ENCODE data around the gene FHL1.
"Not testable (repeated sequence)": the region's sequence is repeated elsewhere in the genome, so short reads cannot be mapped to it uniquely, and the experiment has no call there.

Gene FHL1

GRCh38 chrX:136210243-136210642, 62.9 kb downstream of the FHL1 start:
- DNase-seq (ENCODE audit: low spot score): peak; percentile 71

GRCh38 chrX:136210806-136211205, 63.5 kb downstream of the FHL1 start:
- no peak for DNase-seq (ENCODE audit: low spot score)

- DNase-seq (ENCODE audit: low spot score): no peak
Observed at GRCh38 chrX:136211766-136212556, 64.6 kb downstream of the FHL1 start.

DNA sequence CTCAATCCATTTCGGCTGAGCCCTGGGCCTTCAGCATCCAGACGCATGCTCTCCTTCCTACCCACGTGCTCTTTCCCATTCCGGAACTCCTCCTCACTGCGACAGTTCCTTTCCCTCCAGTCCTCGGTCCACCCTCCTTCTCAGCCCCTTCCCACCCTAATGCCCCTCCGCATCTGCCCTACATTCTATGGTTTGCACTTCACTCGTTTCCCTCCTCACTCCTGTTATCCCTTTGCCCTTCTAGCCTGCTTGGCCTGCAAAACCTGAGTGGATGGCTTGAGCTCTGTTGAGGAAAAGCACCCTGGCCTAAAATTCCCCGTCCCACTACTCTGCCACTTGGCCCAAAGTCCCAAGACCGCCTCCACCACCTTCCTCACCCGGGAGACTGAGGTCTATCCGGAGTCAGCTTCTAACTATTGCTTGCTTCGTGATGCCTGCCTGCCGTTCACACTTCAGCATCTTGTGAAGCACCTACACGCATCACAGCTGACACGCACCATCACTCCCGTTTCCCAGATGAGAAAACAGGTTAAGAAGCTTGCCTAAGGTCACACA, 65.3 kb downstream of the FHL1 start:
- no peak for DNase-seq (ENCODE audit: low spot score)

GRCh38 chrX:136214551-136214950, 67.2 kb downstream of the FHL1 start:
- peak; percentile 95 for DNase-seq (ENCODE audit: low spot score)

DNA sequence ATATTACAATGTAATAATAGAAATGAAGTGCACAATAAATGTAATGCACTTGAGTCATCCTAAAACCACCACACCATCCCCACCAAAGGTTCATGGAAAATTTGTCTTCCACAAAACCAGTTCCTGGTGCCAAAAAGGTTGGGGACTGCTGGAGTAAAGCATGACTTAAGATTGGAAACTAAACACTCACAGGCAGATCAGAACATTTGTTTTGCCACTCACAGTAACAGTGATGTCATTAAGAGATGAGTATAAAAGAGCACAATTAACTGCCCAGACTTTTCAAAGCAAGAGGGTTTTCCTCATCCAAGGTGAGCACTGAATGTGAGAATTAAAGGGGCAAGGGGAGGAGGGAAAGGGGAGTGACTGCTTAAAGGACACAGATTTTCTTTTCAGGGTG, 68.2 kb downstream of the FHL1 start:
- peak; percentile 36 for DNase-seq (ENCODE audit: low spot score)

DNA sequence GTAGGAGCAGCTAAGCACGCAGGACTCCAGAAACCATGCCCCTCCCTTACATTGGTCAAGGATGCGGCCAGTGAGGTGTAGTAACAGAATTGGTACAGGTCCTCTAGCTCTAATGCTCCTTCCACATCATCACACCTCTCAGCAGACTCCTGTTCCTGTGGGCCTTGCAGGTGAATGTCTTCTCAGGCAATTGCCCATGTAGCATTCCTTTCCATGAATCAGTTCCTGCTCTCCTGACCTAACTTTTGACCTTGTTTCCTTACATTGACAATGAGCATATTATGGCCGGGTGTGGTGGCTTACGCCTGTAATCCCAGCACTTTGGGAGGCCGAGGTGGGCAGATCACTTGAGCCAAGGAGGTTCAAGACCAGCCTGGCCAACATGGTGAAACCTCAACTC, 72.6 kb downstream of the FHL1 start:
- peak; percentile 43 for DNase-seq (ENCODE audit: low spot score)

- no peak for DNase-seq (ENCODE audit: low spot score)
Observed at GRCh38 chrX:136220540-136220939, 73.2 kb downstream of the FHL1 start.

- no peak for DNase-seq (ENCODE audit: low spot score)
Observed at GRCh38 chrX:136220951-136221350, 73.6 kb downstream of the FHL1 start.

- DNase-seq (ENCODE audit: low spot score): peak; percentile 16
Observed at GRCh38 chrX:136221851-136222513, 74.6 kb downstream of the FHL1 start.

DNA sequence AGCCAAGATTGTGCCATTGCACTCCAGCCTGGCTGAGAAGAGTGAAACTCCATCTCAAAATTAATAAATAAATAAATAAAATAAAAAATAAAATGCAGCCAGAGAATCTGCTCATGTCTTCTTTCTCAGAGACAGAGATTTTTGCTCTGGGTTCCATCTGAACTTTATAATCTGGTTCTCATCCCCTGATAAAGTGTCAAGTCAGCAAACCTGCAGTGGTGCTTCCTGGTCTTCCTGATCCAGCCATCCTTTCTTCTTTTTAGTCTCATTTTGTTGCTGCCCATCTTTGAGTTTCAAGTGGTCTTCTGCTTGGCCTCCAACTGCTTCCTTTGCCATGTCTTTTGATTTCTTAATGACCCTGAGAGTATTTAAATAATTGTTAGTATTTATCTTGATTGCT, 79.7 kb downstream of the FHL1 start:
- no peak for DNase-seq (ENCODE audit: low spot score)

GRCh38 chrX:136227948-136228838, 80.9 kb downstream of the FHL1 start:
- DNase-seq (ENCODE audit: low spot score): peak; percentile 36

DNA sequence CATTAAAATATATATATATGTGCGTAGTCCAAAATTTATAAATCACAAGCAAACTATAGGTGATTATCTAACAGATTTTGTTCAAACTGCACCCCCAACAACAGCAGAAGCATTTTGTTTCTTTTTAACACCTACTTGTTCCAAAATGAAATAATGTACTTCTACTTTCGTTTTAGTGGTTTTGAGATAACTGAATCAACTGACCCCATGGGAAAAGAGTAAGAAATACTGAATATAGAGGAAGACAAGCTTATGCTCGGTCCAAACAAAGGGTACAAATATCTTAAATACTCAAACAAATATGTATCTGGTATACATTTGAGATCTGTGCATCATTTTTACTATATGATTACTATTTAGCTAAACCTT, 81.5 kb downstream of the FHL1 start:
- DNase-seq (ENCODE audit: low spot score): no peak

DNA sequence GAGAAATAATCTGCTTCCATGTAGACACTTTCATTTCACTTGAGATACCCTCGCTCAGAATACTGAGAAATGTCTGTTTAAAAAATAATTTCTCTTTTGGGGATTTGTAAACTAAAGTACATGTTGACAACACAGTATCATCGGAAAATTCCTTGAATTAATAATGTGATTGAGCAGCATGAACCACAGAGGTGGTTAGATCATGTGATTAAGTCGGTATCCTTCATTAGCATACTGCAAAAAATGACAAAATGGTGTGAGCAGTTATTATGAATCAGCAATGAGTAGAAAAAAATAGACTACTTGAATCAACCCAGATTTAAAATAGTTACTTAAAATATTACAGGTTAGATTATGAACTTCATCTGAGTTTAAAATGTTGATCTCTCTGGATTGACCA, 89.7 kb downstream of the FHL1 start:
- DNase-seq (ENCODE audit: low spot score): no peak

DNA sequence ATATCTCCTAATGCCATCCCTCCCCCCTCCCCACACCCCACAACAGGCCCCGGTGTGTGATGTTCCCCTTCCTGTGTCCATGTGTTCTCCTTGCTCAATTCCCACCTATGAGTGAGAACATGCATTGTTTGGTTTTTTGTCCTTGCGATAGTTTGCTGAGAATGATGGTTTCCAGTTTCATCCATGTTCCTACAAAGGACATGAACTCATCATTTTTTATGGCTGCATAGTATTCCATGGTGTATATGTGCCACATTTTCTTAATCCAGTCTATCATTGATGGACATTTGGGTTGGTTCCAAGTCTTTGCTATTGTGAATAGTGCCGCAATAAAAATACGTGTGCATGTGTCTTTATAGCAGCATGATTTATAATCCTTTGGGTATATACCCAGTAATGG, 90.5 kb downstream of the FHL1 start:
- DNase-seq (ENCODE audit: low spot score): not testable (repeated sequence)

DNA sequence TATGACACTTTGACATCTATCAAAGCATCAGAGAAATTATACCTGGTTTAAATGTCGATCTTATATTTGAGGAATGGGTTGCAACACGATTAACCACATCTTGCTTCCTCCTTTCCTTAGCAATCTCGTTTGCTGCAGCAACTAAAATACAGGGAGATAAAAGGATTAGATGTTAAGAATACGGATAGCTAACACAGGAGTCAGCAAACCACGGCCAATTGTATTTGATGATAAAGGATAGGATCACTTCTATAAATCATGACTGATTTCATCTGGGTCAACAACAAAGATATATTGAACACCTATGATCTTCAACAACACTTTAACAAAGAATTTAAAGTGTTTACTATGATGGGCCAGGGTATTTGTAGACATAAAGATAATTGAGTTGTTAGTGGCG, 98.9 kb downstream of the FHL1 start:
- no peak for DNase-seq (ENCODE audit: low spot score)

DNA sequence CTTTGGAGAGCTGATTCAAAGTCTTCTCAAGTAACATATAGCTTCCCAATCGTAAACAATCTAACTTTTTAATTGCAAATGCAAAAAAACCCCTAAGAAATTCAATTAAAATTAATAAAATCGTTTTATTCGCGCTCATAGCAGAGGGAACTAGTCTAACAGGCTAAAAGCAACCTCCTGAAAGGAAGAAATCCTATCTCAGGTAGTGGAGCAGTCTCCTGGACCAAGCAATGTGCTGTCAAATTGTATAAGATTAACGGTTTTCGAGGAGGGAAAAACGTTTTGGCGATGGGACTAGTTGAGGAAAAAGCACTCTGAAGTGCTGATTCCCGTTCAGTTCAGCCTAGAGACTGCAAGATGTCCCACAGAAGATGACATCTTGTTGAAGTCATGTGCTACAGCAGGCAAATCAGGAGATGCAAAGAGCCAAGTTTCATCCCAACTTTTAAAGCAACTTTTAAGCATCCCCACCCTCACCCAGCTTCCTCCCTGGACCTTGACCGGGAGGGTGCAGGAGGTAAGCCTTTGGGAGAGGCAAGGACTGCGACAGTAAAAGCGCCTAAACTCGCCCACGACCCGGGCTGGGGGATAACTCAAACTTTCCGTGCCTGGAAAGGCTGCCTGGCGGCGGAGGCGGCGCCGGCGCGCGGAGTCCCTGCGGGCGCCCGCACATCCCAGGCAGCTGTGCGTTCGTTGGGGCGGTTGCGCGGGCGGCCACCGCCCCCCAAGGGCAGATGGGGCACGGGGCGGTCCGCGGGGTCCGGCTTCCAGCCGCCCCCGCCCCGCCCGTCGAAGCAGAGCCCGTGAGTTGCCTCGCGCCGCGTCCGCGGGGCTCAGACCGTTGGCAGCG, 103.1 kb downstream of the FHL1 start:
- peak; percentile 6 for DNase-seq (ENCODE audit: low spot score)

- peak; percentile 69 for DNase-seq (ENCODE audit: low spot score)
Observed at GRCh38 chrX:136251041-136251991, 104.0 kb downstream of the FHL1 start, which contains the start of gene MAP7D3. Gene MAP7D3, minus strand, starts transcription at chrX:136251400. Its CDS starts 42 bp downstream, at chrX:136251358.

GRCh38 chrX:136255541-136255940, 108.2 kb downstream of the FHL1 start:
- DNase-seq (ENCODE audit: low spot score): no peak

DNA sequence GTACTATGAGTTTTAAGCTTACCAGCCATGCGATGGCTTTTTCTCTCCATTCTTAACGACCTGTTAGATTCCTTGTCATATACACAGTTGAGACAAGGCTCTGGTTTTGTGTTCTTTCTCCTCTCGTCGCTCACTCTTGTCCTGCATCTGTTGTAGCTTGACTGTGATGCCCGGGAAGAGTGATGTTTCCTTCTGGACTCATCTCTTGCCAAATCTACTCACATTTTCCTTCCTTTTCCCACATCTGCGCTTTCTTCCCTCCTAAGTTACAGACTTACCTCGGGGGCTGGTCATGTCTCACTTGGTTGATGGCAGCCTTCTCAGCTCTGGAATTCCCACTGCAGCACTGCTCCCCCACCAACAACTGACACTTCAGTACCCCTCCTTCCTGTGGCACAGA, 108.7 kb downstream of the FHL1 start:
- DNase-seq (ENCODE audit: low spot score): no peak

All from kidney tubule cell (primary cell).